SKM-1 (cell line): ENCODE results near the gene GPX4.

Experiments used
- DNase-seq: peaks from one replicate; lab custom pipeline; 2025; ENCODE audit not compliant: unreplicated experiment; lab: John Stamatoyannopoulos, UW

The GPX4 gene

GRCh38 chr19:1130771-1131717, 27.2 kb downstream of the GPX4 start:
- DNase-seq, result no peak

GRCh38 chr19:1131718-1132551, 28.1 kb downstream of the GPX4 start:
- peak; percentile 87 for DNase-seq

- DNase-seq, result no peak
Measured at GRCh38 chr19:1132552-1133383, 29.0 kb downstream of the GPX4 start.

- no peak for DNase-seq
Measured at GRCh38 chr19:1133471-1133929, 29.7 kb downstream of the GPX4 start.

GRCh38 chr19:1134431-1134830, 30.6 kb downstream of the GPX4 start:
- no peak for DNase-seq

GRCh38 chr19:1135454-1135853, 31.7 kb downstream of the GPX4 start:
- DNase-seq, result no peak

- DNase-seq, result no peak
Measured at GRCh38 chr19:1136201-1136600, 32.4 kb downstream of the GPX4 start.

GRCh38 chr19:1136621-1137317, 33.0 kb downstream of the GPX4 start:
- DNase-seq, result no peak

GRCh38 chr19:1138121-1138520, 34.3 kb downstream of the GPX4 start:
- no peak for DNase-seq

GRCh38 chr19:1139126-1139525, 35.3 kb downstream of the GPX4 start:
- no peak for DNase-seq

GRCh38 chr19:1140272-1141027, 36.7 kb downstream of the GPX4 start:
- no peak for DNase-seq

GRCh38 chr19:1141944-1142343, 38.1 kb downstream of the GPX4 start:
- DNase-seq, result no peak

- no peak for DNase-seq
Measured at GRCh38 chr19:1143828-1144399, 40.1 kb downstream of the GPX4 start.

GRCh38 chr19:1144741-1145140, 40.9 kb downstream of the GPX4 start:
- no peak for DNase-seq

GRCh38 chr19:1145635-1146411, 42.0 kb downstream of the GPX4 start:
- DNase-seq, result no peak

- DNase-seq, result no peak
Measured at GRCh38 chr19:1146412-1146699, 42.6 kb downstream of the GPX4 start.

- DNase-seq, result no peak
Measured at GRCh38 chr19:1146858-1147780, 43.3 kb downstream of the GPX4 start.
